Smooth muscle cell (in vitro differentiated cells): ENCODE results near the gene PTTG1IP. TPM values are rescaled to one million over a fixed set of nuclear protein-coding genes. Genes with fewer than 3 reads are reported as not detected.
A peak's percentile ranks its signal among the peaks of the same experiment; 100 is the strongest.

Source experiments
- DNase-seq: peaks from one replicate; lab custom pipeline; 2025; ENCODE audit not compliant: unreplicated experiment; lab: John Stamatoyannopoulos, UW
- H2AFZ ChIP-seq: fragments of 200-600 bp; sonication (generic); 2 replicates; pipeline ENCODE4 v1.6.0; 2016; ENCODE audit warnings: antibody characterized with exemption, low read depth, mild to moderate bottlenecking
- H3F3A ChIP-seq: fragments of 200-600 bp; sonication (generic); 2 replicates; pipeline ENCODE4 v1.6.0; 2017; ENCODE audit warnings: antibody characterized with exemption, low read depth
- H3K27ac ChIP-seq: fragments of 200-600 bp; sonication (generic); 2 replicates; pipeline ENCODE4 v1.5.1; 2016; ENCODE audit warnings: low read depth, mild to moderate bottlenecking
- H3K27me3 ChIP-seq: fragments of 200-600 bp; sonication (generic); 2 replicates; pipeline ENCODE4 v1.6.1; 2016; ENCODE audit warnings: low read depth, mild to moderate bottlenecking
- H3K36me3 ChIP-seq: fragments of 200-600 bp; sonication (generic); 2 replicates; pipeline ENCODE4 v1.5.1; 2016; ENCODE audit warnings: low read depth
- H3K4me1 ChIP-seq: fragments of 200-600 bp; sonication (generic); 2 replicates; pipeline ENCODE4 v1.5.1; 2016; ENCODE audit warnings: low read depth
- H3K4me2 ChIP-seq: fragments of 200-600 bp; sonication (generic); 2 replicates; pipeline ENCODE4 v1.6.0; 2016; ENCODE audit warnings: mild to moderate bottlenecking
- H3K4me3 ChIP-seq: fragments of 200-600 bp; sonication (generic); 2 replicates; pipeline ENCODE4 v1.5.1; 2016; ENCODE audit warnings: mild to moderate bottlenecking
- H3K79me2 ChIP-seq: fragments of 200-600 bp; sonication (generic); 2 replicates; pipeline ENCODE4 v1.6.0; 2016; ENCODE audit warnings: low read depth, mild to moderate bottlenecking
- H3K9ac ChIP-seq: fragments of 200-600 bp; sonication (generic); 2 replicates; pipeline ENCODE4 v1.6.0; 2016; ENCODE audit warnings: low read depth
- H3K9me3 ChIP-seq: fragments of 200-600 bp; sonication (generic); replicated peaks from 2 replicates; pipeline ENCODE4 v1.5.1; 2016; ENCODE audit warnings: low read depth
- H4K20me1 ChIP-seq: fragments of 200-600 bp; sonication (generic); 2 replicates; pipeline ENCODE4 v1.6.0; 2016; ENCODE audit warnings: low read depth
- WGBS: methylation state at CpG from one replicate; pipeline ENCODE4 v1.1.7; 2016; ENCODE audit warnings: low lambda C conversion rate; 5-methylcytosine and 5-hydroxymethylcytosine counted together
- polyA plus RNA-seq: library from polyadenylated mRNA; unstranded; fragments of >200 nt; fragmentation: Nextera tagmentation; extraction: Ambion mirVana; gene quantifications from 2 replicates; pipeline ENCODE4 v1.2.1, GENCODE V29; 2016
- total RNA-seq: library from RNA; depleted of rRNA; stranded (reverse); fragments of >200 nt; gene quantifications from 2 replicates; pipeline ENCODE4 v1.2.3, GENCODE V29; 2014
- TF ChIP-seq, protein P1 (sequence below): fragments of 200-600 bp; sonication (generic); IDR thresholded peaks from 2 replicates; pipeline ENCODE4 v1.5.1; 2017; ENCODE audit warnings: borderline replicate concordance, mild to moderate bottlenecking, antibody characterized with exemption; ENCODE audit not compliant: insufficient read depth, poor library complexity, severe bottlenecking

PTTG1IP gene
- total and polyA plus RNA-seq, 2 experiments from 2014 or later = 331 to 340 TPM

- Histone ChIP-seq H3K36me3 (peaks cover 13% of the 10 kb centered on the region), H3K9ac (no peak overlapping the region), H3K4me2 (no peak overlapping the region), H3K9me3 (no peaks in the 10 kb centered on the region), H3K27ac (no peak overlapping the region), H3K4me1 (peaks cover 12% of the 10 kb centered on the region), H3K27me3 (no peaks in the 10 kb centered on the region), H2AFZ (no peak overlapping the region), H3K4me3 (no peak overlapping the region), H3F3A (peaks cover 9% of the 10 kb centered on the region), H4K20me1 (peaks cover 56% of the 10 kb centered on the region), H3K79me2 (peaks cover 13% of the 10 kb centered on the region)
- 96% methylated on average over 36 of the region's 36 CpGs for WGBS
- no peak for DNase-seq
- TF ChIP-seq, protein P1, sequence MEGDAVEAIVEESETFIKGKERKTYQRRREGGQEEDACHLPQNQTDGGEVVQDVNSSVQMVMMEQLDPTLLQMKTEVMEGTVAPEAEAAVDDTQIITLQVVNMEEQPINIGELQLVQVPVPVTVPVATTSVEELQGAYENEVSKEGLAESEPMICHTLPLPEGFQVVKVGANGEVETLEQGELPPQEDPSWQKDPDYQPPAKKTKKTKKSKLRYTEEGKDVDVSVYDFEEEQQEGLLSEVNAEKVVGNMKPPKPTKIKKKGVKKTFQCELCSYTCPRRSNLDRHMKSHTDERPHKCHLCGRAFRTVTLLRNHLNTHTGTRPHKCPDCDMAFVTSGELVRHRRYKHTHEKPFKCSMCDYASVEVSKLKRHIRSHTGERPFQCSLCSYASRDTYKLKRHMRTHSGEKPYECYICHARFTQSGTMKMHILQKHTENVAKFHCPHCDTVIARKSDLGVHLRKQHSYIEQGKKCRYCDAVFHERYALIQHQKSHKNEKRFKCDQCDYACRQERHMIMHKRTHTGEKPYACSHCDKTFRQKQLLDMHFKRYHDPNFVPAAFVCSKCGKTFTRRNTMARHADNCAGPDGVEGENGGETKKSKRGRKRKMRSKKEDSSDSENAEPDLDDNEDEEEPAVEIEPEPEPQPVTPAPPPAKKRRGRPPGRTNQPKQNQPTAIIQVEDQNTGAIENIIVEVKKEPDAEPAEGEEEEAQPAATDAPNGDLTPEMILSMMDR = no peak
Measured at GRCh38 chr21:44848821-44849521, 24.5 kb downstream of the PTTG1IP start.

- peaks cover 12% of the 10 kb centered on the region for H3K4me1 ChIP-seq
- no peak overlapping the region for H3K9ac ChIP-seq
- no peaks in the 10 kb centered on the region for H3K27me3 ChIP-seq
- H3K36me3 ChIP-seq = peaks cover 13% of the 10 kb centered on the region
- H3K27ac ChIP-seq = no peak overlapping the region
- no peak overlapping the region for H2AFZ ChIP-seq
- no peak overlapping the region for H3K4me2 ChIP-seq
- peaks cover 7% of the 10 kb centered on the region for H3K79me2 ChIP-seq
- DNase-seq = no peak
- no peak overlapping the region for H3K4me3 ChIP-seq
- TF ChIP-seq, protein P1 = no peak
- H3K9me3 ChIP-seq = no peaks in the 10 kb centered on the region
- peaks cover 9% of the 10 kb centered on the region for H3F3A ChIP-seq
- WGBS = 92% methylated on average over 18 of the region's 24 CpGs
- H4K20me1 ChIP-seq = peaks cover 41% of the 10 kb centered on the region
Measured at GRCh38 chr21:44847261-44848056, 26.0 kb downstream of the PTTG1IP start.

DNA sequence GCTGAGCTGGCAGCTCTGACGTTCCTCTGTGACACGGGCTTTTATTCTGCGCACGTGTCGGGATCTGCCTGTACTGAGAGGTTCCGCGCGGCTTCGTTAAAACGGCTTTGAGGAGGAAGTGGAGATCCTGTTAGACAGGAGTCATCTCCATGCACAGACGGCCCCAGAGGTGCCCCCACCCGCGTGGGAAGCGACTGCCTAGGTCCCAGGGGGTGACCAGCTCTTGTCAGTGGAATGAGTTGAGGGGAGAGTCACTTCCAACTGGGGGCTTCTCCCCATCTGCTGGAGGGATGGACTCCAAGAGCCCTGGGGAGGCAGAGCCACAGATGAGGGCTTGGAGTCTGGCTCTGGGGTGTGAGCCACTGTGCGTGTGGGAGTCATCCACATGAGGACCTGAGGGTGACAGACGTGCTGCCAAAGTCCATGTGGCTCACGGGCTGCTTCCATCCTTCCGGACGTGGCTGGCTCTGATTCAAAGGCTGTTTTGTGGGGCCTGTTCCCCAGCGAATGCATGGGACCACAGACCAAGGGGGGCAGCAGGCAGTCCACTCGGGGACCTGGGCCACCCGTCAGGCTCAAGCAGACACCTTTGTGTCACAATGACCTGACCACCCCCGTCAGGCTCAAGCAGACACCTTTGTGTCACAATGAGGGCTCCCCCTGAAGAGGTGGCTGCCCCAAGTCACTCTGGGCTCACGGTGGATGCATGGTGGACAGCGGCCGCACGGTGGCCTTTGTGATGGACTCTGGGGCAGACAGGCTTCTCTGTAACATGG lies 26.8 kb downstream of the PTTG1IP start:
- Histone ChIP-seq H3K36me3 (peaks cover 12% of the 10 kb centered on the region), H3K27me3 (no peaks in the 10 kb centered on the region), H4K20me1 (peaks cover 33% of the 10 kb centered on the region), H2AFZ (no peak overlapping the region), H3K4me3 (peak overlapping the region; percentile 43), H3K4me1 (peaks cover 12% of the 10 kb centered on the region), H3K27ac (no peak overlapping the region), H3K4me2 (peak overlapping the region; percentile 88), H3K9me3 (no peaks in the 10 kb centered on the region), H3K79me2 (no peaks in the 10 kb centered on the region), H3F3A (peaks cover 9% of the 10 kb centered on the region), H3K9ac (no peak overlapping the region)
- 60% methylated on average over 27 of the region's 27 CpGs for WGBS
- TF ChIP-seq, protein P1 = no peak
- no peak for DNase-seq
